Naive thymus-derived CD8-positive, alpha-beta T cell (primary cell): Measurements from ENCODE around the gene EIF1AD. TPM values are rescaled to one million over a fixed set of nuclear protein-coding genes. Genes with fewer than 3 reads are reported as not detected.

Source experiments
- ATAC-seq, 2 donors: fragments of 150-1000 bp; cut with Tn5 transposase in 1 of 2; sonication (Bioruptor Pico), chemical (Tn5 transposase) in 1 of 2; 1 replicate in 1 of 2; 2 replicates in 1 of 2; pipeline ENCODE4 v1.10.0; 2021; ENCODE audit warnings: mild to moderate bottlenecking in 2 of 2, moderate library complexity in 2 of 2
- POLR2A ChIA-PET: fragments of 350-600 bp; sonication (Branson Sonifier 250); formaldehyde crosslinking; loops from one replicate; lab custom pipeline; 2021; ENCODE audit warnings: antibody characterized with exemption; lab: Charles Lee
- DNase-seq, 10 donors: peaks; one replicate each; pipeline versions ENCODE4 v3.0.0 to v3.0.0-alpha.2; 2020 to 2022
- H3K27ac Mint-ChIP-seq, 10 donors: one replicate each; pipeline ENCODE4 v1.8.0; 2020 to 2022; ENCODE audit warnings: mild to moderate bottlenecking in 10 of 10, mixed read lengths in 10 of 10, moderate library complexity in 4 of 10, inconsistent platforms in 1 of 10
- H3K27me3 Mint-ChIP-seq, 5 donors: one replicate each; pipeline ENCODE4 v1.8.0; 2021 to 2022; ENCODE audit warnings: mixed read lengths in 5 of 5
- H3K36me3 Mint-ChIP-seq, 3 donors: one replicate each; pipeline ENCODE4 v1.8.0; 2020 to 2022; ENCODE audit warnings: mixed read lengths in 3 of 3, mild to moderate bottlenecking in 2 of 3, inconsistent platforms in 1 of 3
- H3K4me1 Mint-ChIP-seq, 4 donors: one replicate each; pipeline ENCODE4 v1.8.0; 2021 to 2022; ENCODE audit warnings: mixed read lengths in 4 of 4
- H3K4me3 Mint-ChIP-seq, 10 donors: one replicate each; pipeline ENCODE4 v1.8.0; 2020 to 2022; ENCODE audit warnings: mild to moderate bottlenecking in 10 of 10, mixed read lengths in 10 of 10, moderate library complexity in 6 of 10, inconsistent platforms in 1 of 10
- H3K9me3 Mint-ChIP-seq, 9 donors: one replicate each; pipeline ENCODE4 v1.8.0; 2020 to 2022; ENCODE audit warnings: mixed read lengths in 9 of 9, mild to moderate bottlenecking in 3 of 9, inconsistent platforms in 1 of 9, moderate library complexity in 1 of 9
- polyA plus RNA-seq, 3 donors: library from polyadenylated mRNA; unstranded; fragments of 300-500 nt; fragmentation: Illumina TruSeq; gene quantifications; one replicate each; pipeline ENCODE4 v1.2.3, GENCODE V29; 2021
- total RNA-seq, 8 experiments: library from RNA in 2 of 8; stranded (reverse) in 2 of 8; gene quantifications; one replicate each; pipeline ENCODE4 v1.2.3 and lab custom pipeline; 2021 to 2026

EIF1AD gene
- total and polyA plus RNA-seq, 5 experiments from 2014 or later = 11.5 to 64.8 (median 18.7) TPM

DNA sequence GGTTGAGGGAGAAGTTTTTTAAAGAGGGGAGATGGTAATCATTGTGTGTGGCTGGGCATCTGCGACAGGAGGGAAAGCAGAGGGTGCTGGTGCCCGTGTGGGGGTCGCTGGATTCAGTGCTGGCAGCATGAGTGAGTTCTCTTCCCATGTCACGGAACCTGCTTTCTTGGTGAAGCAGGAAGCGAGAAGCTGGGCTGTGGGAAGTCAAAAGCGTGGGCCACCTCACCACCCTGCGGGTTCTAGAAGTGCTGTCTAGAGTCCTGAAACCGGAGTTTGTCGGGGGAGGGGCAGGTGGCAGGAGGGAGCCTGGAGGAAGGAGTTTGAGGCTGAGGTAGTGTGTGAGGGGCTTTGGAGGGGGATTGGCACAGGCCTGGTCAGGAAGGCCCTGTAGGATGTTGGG is 26.2 kb downstream of the EIF1AD start:
- no peaks in the 10 kb centered on the region for H3K27me3 Mint-ChIP-seq
- H3K4me3 Mint-ChIP-seq = no peak overlapping the region
- DNase-seq (no peak), ATAC-seq (no peak)
- H3K4me1 Mint-ChIP-seq = peaks cover 5 to 8% (median 7%) of the 10 kb centered on the region in 4 donors
- peaks cover 0 to 73% (median 6%) of the 10 kb centered on the region in 3 donors for H3K36me3 Mint-ChIP-seq
- no peaks in the 10 kb centered on the region for H3K9me3 Mint-ChIP-seq
- POLR2A ChIA-PET = interaction anchor here (0.7 to 0.8 kb wide), 3 partner anchors 14 to 763 kb away, joined by 3 to 6 read pairs (median 4); no protein-coding TSS in a partner anchor
- peak overlapping the region in 4 of 10 donors; percentile 7 to 92 (median 44) for H3K27ac Mint-ChIP-seq

DNA sequence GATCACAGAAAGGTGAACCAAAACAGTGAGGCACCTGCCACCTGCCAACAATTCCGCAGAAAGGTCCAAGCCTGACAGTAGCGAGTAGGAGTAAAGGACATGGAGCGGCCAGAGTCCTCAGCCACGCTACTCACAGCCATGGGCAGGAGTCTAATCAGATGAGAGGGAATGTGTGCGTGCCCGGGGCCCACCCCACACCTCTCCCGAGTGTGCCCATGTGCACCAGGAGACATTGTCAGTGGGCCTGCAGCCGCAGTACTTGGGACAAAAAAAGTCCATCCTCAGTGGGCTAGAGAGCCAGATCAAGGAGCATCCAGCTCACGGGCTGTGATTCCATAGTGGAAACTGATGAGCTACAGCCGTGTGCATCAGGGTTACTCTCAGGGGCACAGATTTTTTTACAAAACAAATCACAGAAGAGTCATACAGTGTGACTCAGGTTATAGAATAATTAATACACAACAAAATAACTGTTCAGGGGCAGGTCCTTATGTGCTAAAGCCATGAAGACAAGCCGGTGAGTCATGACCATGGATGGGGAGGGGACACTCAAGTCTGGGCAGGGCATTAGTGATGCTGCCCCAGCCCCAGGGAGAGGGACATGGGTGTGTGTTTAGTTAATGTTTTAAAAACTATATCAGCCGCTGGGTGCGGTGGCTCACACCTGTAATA is 28.4 kb downstream of the EIF1AD start:
- POLR2A ChIA-PET = interaction anchor here (1.3 kb wide), 1 partner anchor 8 kb away, joined by 5 read pairs; no protein-coding TSS in a partner anchor
- no peak overlapping the region for H3K27ac Mint-ChIP-seq
- peaks cover 0 to 79% (median 2%) of the 10 kb centered on the region in 3 donors for H3K36me3 Mint-ChIP-seq

DNA sequence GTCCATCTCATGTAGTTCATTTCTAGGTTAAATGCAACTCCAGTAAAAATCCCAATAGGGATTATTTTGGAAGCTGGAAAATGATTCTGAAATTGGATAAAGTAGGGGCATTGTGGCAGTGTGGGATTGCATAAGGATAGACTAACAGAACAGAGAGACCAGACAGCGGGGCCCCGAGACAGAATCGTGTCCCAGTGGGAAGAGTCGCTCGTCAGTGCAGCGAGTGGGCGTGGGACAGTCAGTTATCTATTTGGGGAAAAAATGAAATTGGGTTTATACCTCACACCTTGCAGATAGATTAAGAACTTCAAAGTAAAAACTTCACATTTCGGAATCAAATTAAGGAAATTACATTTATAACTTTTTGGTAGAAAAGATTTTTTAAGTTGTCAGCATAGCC is 29.8 kb downstream of the EIF1AD start:
- no peaks in the 10 kb centered on the region for H3K9me3 Mint-ChIP-seq
- peaks cover 0 to 81% (median 2%) of the 10 kb centered on the region in 3 donors for H3K36me3 Mint-ChIP-seq
- H3K27ac Mint-ChIP-seq = peak overlapping the region in 3 of 10 donors; percentile 50 to 70 (median 51)
- H3K4me3 Mint-ChIP-seq = no peak overlapping the region
- POLR2A ChIA-PET = interaction anchor here (0.7 to 1.3 kb wide), 4 partner anchors 9 to 309 kb away, joined by 3 to 5 read pairs (median 3); partner anchors contain the start of gene RELA
- DNase-seq (no peak), ATAC-seq (no peak)
- peaks cover 10 to 25% (median 21%) of the 10 kb centered on the region in 4 donors for H3K4me1 Mint-ChIP-seq
- H3K27me3 Mint-ChIP-seq = no peaks in the 10 kb centered on the region

More for the DNA sequence above, 28.4 kb downstream of the EIF1AD start:
- Mint-ChIP-seq H3K4me1 (peaks cover 10 to 20% (median 16%) of the 10 kb centered on the region in 4 donors), H3K9me3 (no peaks in the 10 kb centered on the region), H3K4me3 (no peak overlapping the region), H3K27me3 (no peaks in the 10 kb centered on the region)
- ATAC-seq = no peak
- DNase-seq = no peak

DNA sequence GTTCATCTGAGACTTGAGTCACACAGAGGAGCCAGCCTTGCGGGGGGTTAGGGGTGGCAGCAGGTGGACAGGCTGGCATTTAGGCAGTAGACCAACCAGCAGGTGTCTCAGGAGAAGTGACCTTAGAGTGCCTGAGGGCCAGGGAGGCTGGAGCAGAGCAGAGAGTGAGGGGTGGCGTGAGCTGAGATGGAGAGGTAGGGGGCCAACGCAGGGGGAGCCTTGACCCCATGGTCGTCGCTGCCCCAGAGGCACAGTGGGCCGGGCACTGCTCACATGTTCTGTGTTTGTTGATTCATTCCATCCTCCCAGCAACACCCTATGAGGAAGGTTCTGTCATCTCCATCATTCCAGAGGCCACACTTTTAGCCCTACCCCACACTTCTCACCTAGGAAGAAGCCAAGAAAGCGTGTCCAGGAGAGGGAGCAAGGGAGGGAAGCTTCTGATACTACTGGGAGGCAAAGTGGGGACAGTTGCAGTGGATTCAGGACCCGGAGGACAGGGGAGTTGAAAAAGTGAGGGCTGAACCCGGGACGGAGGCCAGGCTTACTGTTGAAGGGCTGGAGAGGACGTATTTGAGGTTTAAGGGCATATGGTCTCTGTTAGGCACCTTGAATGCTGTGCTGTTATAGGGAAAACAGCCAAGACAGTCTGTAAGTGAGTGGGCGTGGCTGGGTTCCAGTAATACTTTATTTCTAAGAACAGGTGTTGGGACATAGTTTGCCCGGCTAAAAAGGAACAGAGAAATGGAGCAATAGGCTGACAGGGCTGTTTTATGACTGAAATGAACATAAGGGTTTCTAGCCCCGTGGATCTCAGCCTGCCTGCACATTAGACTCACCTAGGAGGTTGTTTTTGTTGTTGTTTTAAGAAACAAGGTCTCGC is 33.1 kb downstream of the EIF1AD start:
- H3K9me3 Mint-ChIP-seq = no peaks in the 10 kb centered on the region
- ATAC-seq (no peak), DNase-seq (no peak)
- no peaks in the 10 kb centered on the region for H3K27me3 Mint-ChIP-seq
- peak overlapping the region in 4 of 10 donors; percentile 28 to 65 (median 56) for H3K27ac Mint-ChIP-seq
- H3K36me3 Mint-ChIP-seq = peaks cover 0 to 89% (median 7%) of the 10 kb centered on the region in 3 donors
- POLR2A ChIA-PET = no interaction called here
- peaks cover 14 to 28% (median 22%) of the 10 kb centered on the region in 4 donors for H3K4me1 Mint-ChIP-seq
- H3K4me3 Mint-ChIP-seq = no peak overlapping the region

DNA sequence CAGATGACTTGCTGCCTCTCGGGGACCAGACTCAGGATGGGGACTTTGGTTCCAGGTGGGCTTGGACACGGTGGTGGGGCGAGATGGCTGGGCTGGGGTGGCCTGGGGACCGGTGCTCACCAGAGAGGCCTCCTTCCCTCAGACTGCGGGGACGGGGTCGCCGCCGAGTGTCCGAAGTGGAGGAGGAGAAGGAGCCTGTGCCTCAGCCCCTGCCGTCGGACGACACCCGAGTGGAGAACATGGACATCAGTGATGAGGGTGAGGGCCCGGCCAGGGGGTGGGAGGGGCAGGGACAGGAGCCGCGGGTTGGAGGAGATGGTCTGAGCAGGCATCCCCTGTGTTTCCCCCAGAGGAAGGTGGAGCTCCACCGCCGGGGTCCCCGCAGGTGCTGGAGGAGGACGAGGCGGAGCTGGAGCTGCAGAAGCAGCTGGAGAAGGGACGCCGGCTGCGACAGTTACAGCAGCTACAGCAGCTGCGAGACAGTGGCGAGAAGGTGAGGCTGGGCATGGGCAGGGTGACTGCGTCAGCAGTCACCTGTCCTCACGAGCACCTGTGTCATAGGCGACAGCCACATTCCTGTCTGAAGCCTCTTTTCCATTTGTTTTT is 34.5 kb downstream of the EIF1AD start:
- H3K9me3 Mint-ChIP-seq = no peaks in the 10 kb centered on the region
- DNase-seq (no peak), ATAC-seq (no peak)
- H3K27ac Mint-ChIP-seq = no peak overlapping the region
- H3K36me3 Mint-ChIP-seq = peaks cover 0 to 82% (median 6%) of the 10 kb centered on the region in 3 donors
- H3K27me3 Mint-ChIP-seq = no peaks in the 10 kb centered on the region
- POLR2A ChIA-PET = no interaction called here
- peaks cover 27 to 42% (median 33%) of the 10 kb centered on the region in 4 donors for H3K4me1 Mint-ChIP-seq
- no peak overlapping the region for H3K4me3 Mint-ChIP-seq

DNA sequence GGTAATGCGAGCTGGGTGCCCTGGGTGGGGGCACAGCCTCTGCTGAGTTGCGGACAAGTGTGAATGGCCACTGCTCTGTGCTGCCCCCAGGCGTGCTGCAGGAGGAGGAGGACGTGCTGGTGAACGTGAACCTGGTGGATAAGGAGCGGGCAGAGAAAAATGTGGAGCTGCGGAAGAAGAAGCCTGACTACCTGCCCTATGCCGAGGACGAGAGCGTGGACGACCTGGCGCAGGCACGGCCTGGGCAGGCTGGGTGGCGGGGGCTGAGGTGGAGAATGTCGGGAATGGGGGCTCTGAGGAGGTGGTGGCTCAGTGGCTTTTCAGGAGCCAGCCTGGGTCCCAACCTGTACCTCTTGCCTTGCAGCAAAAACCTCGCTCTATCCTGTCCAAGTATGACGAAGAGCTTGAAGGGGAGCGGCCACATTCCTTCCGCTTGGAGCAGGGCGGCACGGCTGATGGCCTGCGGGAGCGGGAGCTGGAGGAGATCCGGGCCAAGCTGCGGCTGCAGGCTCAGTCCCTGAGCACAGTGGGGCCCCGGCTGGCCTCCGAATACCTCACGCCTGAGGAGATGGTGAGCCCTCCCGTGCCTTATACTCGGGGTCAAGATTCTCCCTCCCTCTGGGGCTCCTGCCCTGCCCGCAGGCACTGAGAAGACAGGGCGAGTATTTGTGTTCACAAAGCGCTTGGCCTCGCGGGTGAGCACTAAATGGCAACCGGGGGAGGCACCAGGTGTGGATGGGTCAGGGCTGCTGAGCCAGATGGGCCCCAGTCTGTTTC is 35.8 kb downstream of the EIF1AD start:
- POLR2A ChIA-PET = interaction anchor here (0.9 to 1.4 kb wide), 2 partner anchors 36 to 92 kb away, joined by 4 read pairs; partner anchors contain the start of genes BANF1 and EIF1AD
- H3K27me3 Mint-ChIP-seq = no peaks in the 10 kb centered on the region
- H3K4me3 Mint-ChIP-seq = no peak overlapping the region

DNA sequence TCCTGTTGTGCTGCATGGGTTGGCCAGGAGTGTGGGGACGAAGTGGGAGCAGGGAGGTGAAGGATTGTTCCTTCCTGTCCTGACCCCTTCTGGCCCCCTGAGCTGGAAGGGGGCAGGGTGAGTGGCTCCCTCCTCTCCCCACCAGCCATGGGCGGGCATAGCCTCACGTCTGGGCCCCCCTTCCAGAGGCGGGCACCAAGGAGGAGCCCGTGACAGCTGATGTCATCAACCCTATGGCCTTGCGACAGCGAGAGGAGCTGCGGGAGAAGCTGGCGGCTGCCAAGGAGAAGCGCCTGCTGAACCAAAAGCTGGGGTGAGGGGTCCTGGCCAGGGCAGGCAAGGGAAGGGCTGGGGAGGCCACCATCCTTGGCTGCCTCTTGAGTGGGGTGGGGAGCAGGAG is 37.1 kb downstream of the EIF1AD start:
- POLR2A ChIA-PET = interaction anchor here (1.4 to 1.9 kb wide), 2 partner anchors 37 to 77 kb away, joined by 4 to 5 read pairs; partner anchors contain the start of genes BANF1, EIF1AD and FIBP
- peaks cover 27 to 46% (median 41%) of the 10 kb centered on the region in 4 donors for H3K4me1 Mint-ChIP-seq
- H3K36me3 Mint-ChIP-seq = peaks cover 0 to 67% (median 6%) of the 10 kb centered on the region in 3 donors
- H3K27me3 Mint-ChIP-seq = no peaks in the 10 kb centered on the region
- H3K4me3 Mint-ChIP-seq = no peak overlapping the region
- H3K9me3 Mint-ChIP-seq = no peaks in the 10 kb centered on the region
- H3K27ac Mint-ChIP-seq = peak overlapping the region in 1 of 10 donors; percentile 19
- DNase-seq (no peak), ATAC-seq (no peak)

More for the DNA sequence above, 35.8 kb downstream of the EIF1AD start:
- DNase-seq (no peak), ATAC-seq (no peak)
- H3K27ac Mint-ChIP-seq = peak overlapping the region in 4 of 10 donors; percentile 18 to 86 (median 42)
- H3K9me3 Mint-ChIP-seq = no peaks in the 10 kb centered on the region
- H3K4me1 Mint-ChIP-seq = peaks cover 30 to 49% (median 42%) of the 10 kb centered on the region in 4 donors
- peaks cover 0 to 74% (median 6%) of the 10 kb centered on the region in 3 donors for H3K36me3 Mint-ChIP-seq

DNA sequence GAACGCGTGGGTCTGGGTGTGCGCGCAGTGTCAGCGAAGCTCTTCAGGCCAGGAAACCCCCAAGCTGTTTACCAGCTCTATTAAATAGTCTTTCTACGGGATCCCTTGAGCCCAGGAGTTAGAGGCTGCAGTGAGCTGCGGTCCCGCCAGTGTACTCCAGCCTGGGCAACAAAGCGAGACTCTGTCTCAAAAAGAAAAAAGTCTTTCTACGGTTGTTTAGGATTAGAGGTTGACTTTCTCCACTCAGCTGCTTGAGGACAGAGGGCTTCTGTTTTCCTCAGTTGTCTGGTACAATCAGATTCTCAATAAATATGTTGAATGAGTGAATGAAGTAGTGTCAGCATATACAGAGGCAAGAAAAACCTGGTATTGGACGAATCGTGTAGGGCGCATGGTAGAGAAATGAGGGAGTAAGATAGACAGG is 39.8 kb downstream of the EIF1AD start:
- Mint-ChIP-seq H3K4me1 (peaks cover 21 to 45% (median 44%) of the 10 kb centered on the region in 4 donors), H3K27ac (peak overlapping the region; percentile 85 to 100 (median 98)), H3K9me3 (no peaks in the 10 kb centered on the region), H3K36me3 (peaks cover 0 to 41% (median 6%) of the 10 kb centered on the region in 3 donors), H3K4me3 (peak overlapping the region; percentile 86 to 99 (median 97)), H3K27me3 (no peaks in the 10 kb centered on the region)
- peak in 2 of 10 donors; percentile 28 to 39 for DNase-seq
- ATAC-seq = no peak
- POLR2A ChIA-PET = interaction anchor here (0.5 to 5.5 kb wide), 12 partner anchors 10 to 347 kb away, joined by 3 to 51 read pairs (median 6); partner anchors contain the start of genes BANF1, C11orf68, CCDC85B and CFL1

DNA sequence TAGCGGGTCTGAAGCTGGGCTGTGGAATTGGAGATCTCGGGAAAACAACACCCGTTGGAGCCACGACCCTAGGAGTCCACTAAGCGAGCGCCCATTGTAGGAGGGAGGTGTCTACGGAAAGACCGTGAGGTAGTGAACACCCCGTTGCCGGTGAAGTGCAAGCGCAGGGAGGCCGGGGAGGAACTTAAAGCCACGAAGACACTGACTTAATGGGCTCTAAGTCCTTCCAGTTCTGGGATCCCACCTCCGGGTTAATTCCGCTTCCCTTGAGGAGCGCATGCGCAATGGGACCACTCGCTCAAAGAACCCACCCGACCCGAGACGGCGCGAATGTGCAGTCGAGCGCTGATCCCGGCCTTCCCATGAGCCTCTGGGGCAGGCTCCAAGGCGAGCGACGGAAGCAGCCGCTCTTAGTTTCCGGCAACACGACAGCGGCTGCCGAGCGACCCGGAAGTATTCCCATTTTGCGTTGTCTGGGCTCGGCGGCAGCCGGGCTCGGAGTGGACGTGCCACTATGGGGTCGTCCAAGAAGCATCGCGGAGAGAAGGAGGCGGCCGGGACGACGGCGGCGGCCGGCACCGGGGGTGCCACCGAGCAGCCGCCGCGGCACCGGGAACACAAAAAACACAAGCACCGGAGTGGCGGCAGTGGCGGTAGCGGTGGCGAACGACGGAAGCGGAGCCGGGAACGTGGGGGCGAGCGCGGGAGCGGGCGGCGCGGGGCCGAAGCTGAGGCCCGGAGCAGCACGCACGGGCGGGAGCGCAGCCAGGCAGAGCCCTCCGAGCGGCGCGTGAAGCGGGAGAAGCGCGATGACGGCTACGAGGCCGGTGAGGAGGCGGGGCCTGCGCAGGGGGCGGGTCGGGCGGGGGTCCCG is 40.5 kb downstream of the EIF1AD start, which contains the start of gene SART1:
TSS of gene SART1 (plus strand) at position 468 of the 874 bp plus-strand sequence. CDS start at position 515, 47 bp downstream.
- Mint-ChIP-seq H3K27ac (peak within 1 kb of the TSS; percentile 97 to 100 (median 98)), H3K9me3 (no peaks in the 10 kb centered on the region), H3K27me3 (no peaks in the 10 kb centered on the region), H3K4me3 (peak within 1 kb of the TSS; percentile 93 to 99 (median 98)), H3K4me1 (peaks cover 23 to 51% (median 50%) of the 10 kb centered on the region in 4 donors), H3K36me3 (peaks cover 0 to 34% (median 6%) of the 10 kb centered on the region in 3 donors)
- DNase-seq (peak; percentile 91 to 99 (median 96)), ATAC-seq (peak; percentile 91 to 93)
- POLR2A ChIA-PET = interaction anchor here (0.5 to 5.5 kb wide), 19 partner anchors 9 to 389 kb away, joined by 3 to 51 read pairs (median 6); partner anchors contain the start of genes BANF1, C11orf68, CCDC85B and CFL1

DNA sequence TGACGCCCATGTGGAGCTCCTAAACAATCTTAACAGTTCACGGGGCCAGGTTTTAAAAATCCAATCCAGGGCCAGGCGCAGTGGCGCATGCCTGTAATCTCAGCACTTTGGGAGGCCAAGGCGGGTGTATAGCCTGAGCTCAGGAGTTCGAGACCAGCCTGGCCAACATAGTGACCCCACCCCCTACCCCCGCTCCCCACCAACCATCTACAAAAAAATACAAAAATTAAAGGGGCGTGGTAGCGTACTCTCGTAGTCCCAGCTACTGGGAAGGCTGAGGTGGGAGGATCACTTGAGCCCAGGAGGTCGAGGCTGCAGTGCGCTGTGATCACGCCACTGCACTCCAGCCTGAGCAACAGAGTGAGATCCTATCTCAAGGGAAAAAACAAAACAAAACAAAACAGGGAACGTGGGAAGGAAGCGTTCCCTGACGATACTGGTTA is 41.1 kb downstream of the EIF1AD start:
- ATAC-seq = peak in 1 of 2 donors; percentile 1
- H3K36me3 Mint-ChIP-seq = peaks cover 0 to 28% (median 4%) of the 10 kb centered on the region in 3 donors
- POLR2A ChIA-PET = interaction anchor here (0.7 to 5.5 kb wide), 16 partner anchors 15 to 390 kb away, joined by 3 to 51 read pairs (median 5); partner anchors contain the start of genes BANF1, C11orf68, CCDC85B and CFL1
- H3K4me3 Mint-ChIP-seq = peak overlapping the region; percentile 93 to 99 (median 98)
- no peaks in the 10 kb centered on the region for H3K27me3 Mint-ChIP-seq
- H3K9me3 Mint-ChIP-seq = no peaks in the 10 kb centered on the region
- peak overlapping the region; percentile 97 to 100 (median 98) for H3K27ac Mint-ChIP-seq
- peak in 1 of 10 donors; percentile 55 for DNase-seq
- H3K4me1 Mint-ChIP-seq = peaks cover 22 to 57% (median 53%) of the 10 kb centered on the region in 4 donors
